Non-pigmented ciliary epithelial cell (primary cell): ENCODE measurements around the gene GRAMD2B.

Experiments used
- DNase-seq: peaks from one replicate; pipeline ENCODE4 v3.0.0-alpha.2; 2010; ENCODE audit warnings: low read depth

The GRAMD2B gene

DNA sequence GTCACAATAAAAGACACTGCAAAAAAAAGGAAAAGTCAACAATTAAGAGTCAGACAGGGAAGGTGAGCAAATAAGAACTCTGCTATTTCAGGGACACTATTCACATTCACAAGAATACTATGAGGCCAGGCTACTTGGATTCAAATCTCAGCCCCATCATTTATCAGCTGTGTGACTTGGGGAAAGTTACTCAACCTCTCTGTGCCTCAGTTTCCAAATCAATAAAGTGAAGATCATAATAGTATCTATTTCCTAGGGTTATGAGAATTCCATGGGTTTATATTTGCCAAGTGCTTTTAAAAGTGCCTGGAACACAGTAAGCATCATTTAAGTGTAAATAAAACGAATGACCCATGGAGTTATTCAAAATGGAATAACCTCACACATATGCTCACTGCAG, 115.4 kb downstream of the GRAMD2B start:
- no peak for DNase-seq

DNA sequence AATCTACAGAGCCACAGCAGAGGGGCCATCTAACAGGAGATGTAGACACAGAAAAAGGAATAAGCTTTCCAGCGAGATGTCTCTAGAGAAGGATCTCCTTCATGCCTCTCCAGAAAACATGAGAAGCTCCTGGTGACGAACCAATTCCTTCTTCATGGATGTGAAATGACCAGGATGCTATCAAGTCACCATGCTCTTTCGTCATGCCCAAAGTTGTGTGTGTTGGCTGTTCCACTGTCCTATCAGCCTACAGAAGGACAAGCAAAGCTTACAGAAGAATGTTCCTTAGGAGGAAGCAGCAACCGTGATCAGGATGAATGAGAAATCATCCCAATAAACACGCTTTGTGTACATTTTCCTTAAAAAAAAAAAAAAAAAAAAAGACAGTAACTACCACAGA, 117.4 kb downstream of the GRAMD2B start:
- DNase-seq = no peak

DNA sequence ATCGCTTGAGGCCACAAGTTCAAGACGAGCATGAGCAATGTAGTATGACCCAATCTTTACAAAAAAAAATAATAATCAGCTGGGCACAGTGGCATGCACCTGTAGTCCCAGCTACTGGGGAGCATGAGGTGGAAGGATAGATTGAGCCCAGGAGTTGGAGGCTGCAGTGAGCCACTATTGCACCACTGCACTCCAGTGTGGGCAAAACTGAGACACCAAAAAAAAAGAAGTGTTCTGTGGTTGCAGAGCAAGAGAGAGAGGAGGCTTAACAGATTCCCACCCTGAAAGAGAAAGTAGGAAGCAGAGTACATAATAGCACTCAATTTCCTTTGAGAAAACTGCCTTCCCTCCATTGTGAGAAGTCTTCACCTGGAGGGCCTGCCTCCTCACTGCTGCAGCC, 119.2 kb downstream of the GRAMD2B start:
- DNase-seq = no peak

DNA sequence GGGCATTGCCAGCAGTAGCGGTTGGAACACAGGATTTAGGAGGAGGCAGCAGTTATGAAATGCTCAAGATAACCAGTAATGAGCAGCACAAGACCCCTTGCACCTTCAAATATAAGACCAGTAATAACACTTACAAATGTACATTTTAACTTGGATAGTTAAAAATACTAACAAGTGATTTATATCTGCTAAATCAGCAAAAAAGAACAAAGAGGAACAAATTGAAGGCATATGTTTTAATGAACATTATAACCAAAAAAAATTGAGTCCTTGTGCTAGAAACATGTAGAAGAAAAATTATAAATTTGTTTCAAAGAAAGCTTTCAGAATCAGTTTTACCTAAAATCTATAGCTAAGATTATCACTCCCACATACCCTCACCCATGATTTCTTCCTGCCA, 119.8 kb downstream of the GRAMD2B start:
- no peak for DNase-seq

DNA sequence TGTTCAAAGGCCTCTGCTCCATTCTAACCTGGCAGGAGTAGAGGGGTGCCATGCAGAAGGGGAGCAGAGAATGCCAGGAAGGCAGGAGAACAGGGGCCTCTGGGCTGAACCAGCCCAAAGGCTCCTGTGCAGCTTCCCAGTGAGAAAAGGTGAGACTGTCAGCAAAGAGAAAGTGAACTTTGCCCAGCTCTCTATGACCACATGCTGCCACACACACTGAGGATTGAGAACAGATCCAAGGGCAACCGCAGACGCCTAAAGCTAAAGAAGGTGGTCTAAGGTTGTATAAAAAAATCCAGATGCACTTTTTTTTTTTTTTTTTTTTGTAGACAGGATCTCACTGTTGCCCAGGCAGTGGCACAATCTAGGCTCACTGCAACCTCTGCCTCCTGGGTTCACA, 120.5 kb downstream of the GRAMD2B start:
- no peak for DNase-seq
